Keratinocyte (primary cell): ENCODE results near the gene DTYMK.

Experiments
- EZH2 ChIP-seq: IDR thresholded peaks from one replicate; pipeline ENCODE4 v1.6.1; 2012; ENCODE audit warnings: inconsistent platforms, mild to moderate bottlenecking, low read length, moderate library complexity
- TF ChIP-seq, protein P1 (sequence below), 3 experiments: IDR thresholded peaks in 1 of 3; conservative IDR thresholded peaks in 1 of 3; optimal IDR thresholded peaks in 1 of 3; 2 replicates in 2 of 3; 3 replicates in 1 of 3; pipeline versions ENCODE3 to v1.5.1; 2011; ENCODE audit warnings: low read length in 3 of 3, mild to moderate bottlenecking in 3 of 3, moderate library complexity in 2 of 3, control low read depth in 1 of 3, inconsistent platforms in 1 of 3; ENCODE audit not compliant: insufficient read depth in 2 of 3; ENCODE audit errors: extremely low read depth in 1 of 3

- TF ChIP-seq, protein P1, sequence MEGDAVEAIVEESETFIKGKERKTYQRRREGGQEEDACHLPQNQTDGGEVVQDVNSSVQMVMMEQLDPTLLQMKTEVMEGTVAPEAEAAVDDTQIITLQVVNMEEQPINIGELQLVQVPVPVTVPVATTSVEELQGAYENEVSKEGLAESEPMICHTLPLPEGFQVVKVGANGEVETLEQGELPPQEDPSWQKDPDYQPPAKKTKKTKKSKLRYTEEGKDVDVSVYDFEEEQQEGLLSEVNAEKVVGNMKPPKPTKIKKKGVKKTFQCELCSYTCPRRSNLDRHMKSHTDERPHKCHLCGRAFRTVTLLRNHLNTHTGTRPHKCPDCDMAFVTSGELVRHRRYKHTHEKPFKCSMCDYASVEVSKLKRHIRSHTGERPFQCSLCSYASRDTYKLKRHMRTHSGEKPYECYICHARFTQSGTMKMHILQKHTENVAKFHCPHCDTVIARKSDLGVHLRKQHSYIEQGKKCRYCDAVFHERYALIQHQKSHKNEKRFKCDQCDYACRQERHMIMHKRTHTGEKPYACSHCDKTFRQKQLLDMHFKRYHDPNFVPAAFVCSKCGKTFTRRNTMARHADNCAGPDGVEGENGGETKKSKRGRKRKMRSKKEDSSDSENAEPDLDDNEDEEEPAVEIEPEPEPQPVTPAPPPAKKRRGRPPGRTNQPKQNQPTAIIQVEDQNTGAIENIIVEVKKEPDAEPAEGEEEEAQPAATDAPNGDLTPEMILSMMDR (optimal IDR thresholded peaks at IDR 0.05 in 1 of 3, IDR thresholded peaks at IDR 0.05 in 1 of 3, conservative IDR thresholded peaks at IDR 0.05 in 1 of 3; ENCODE audit: extremely low read depth in 1 of 3, insufficient read depth in 2 of 3, low read length in 3 of 3) = no peak
- no peak for TF ChIP-seq EZH2
Observed at GRCh38 chr2:241734467-241735208, 48.0 kb upstream of the DTYMK start, which contains the start of gene D2HGDH.
